Left cardiac atrium (tissue), 4 donors: ENCODE results near the gene GPR39. TPM values are rescaled to one million over a fixed set of nuclear protein-coding genes. Genes with fewer than 3 reads are reported as not detected.

Source experiments
- ATAC-seq, 2 donors: fragments of 200-7000 bp; cut with Tn5 transposase; one replicate each; pipeline ENCODE4 v1.9.1; 2020; ENCODE audit warnings: mild to moderate bottlenecking in 2 of 2, moderate library complexity in 2 of 2
- DNase-seq: peaks from one replicate; pipeline ENCODE4 v3.0.0-alpha.2; 2020
- intact Hi-C, 2 donors: fragments of 100-400 bp; cut with DNase I; formaldehyde crosslinking; loops; one replicate each; pipeline versions ENCODE4 v1.14.1 to v1.15.1; 2022 to 2023
- total RNA-seq, 2 donors: library from RNA; stranded (reverse); fragmentation: NEBNext Ultra II Directional; extraction: Animal tissue kit (Norgen Biotek cat#: 25700); gene quantifications; one replicate each; pipeline ENCODE4 v1.2.1, GENCODE V29; 2021
- donor health status: DM: no; HTN: yes; CAD: no.
- donor health status: DM: no; HTN: yes; CAD: no; lungs with severe emphysema.
- donor health status: DM: yes; HTN: yes; CAD: no.
- donor health status: Dilated cardiomyopathy.

Gene GPR39
- total RNA-seq, 2 donors from 2014 or later = 0.29 TPM; not detected in 1

DNA sequence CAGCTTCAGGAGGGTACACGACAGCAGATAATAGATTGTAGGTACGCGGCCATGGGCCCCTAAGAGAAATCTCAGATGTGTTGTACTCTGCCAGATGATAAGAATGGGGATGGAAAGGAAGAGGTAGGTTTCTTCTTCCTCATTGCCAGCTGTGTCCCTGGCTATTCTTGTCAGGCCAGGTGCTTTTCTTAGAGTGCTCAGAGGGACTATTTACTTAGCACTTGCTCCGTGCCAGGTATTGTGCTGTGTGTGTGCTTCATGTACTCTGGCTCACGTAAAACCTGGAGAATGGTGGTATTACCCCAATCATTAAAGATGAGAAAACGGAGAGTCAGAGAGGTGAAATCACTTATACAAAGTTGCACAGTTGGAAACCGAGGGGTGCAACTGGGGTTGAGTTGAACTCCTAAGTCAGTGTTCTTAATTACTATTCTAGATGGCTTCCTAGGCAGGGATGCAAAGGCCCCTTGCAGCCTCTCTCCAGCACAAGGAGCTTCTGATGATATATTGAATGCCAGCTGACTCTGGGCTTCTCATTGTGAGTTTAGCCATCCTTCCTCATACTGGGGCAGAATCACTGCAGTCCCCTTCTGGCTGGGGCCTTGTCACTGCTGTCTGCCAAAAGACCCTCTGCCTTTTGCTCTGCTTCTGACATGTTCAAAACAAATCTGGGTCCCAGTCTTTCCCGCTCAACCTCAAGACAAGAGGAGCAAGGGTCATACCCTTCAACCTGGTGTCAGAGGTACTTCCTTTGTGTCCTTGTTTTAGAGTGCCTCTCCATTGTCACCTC lies 192.7 kb downstream of the GPR39 start:
- intact Hi-C loops = no loop called here
- ATAC-seq (no peak), DNase-seq (no peak)

DNA sequence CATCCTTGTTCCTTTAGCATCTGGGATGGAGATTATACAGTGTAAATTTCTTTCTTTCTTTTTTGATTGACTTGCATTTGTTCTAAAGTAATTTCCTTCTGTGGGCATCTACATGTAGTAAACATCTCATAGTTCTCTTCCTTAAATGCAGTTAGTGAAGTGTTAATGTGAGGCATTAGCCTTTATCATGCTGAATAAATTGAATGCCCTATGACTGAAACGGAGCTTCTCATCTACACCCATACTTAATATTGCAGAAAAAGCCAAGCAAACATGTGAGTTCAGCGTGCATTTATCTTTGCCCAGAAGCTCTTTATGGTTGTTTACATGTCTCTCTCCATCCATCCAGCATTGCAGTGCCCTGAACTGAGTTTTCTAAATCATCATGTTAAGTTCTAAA lies 195.1 kb downstream of the GPR39 start:
- DNase-seq (no peak), ATAC-seq (no peak)
- intact Hi-C loops = no loop called here

DNA sequence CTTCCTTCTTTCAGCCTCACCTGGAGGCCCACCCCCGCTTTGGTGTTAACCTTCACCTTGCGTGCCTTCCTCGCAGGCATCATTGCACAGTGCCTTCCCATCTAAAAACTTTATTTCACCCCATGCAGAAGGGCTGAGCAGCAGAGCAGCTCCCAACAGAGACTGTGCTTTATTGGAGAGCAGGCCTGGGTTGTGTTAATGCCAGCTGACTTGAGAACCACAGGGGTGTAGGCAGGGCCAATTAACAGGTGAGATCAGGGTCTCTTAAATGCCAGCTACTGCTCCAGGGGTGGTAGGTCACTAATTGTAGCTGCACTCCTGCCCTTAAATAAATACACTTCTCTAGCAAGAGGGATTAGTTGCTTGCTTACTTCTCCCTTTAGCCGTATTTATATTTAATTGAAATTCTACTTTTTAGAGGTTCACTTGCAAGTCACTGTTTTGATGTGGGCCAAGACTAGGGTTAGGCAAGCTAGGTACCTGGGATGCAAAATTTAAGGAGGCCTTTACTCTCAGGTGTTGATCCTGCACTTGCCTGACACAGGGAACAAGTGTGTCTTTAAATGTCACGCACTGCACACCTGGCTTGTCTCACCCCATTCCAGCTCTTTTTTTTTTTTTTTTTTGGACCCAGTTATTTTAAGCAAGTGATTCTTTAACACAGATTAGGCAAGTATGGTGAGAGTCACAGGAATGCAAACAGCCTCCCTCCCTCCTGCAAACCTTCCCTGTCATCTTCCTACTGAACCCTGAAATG lies 198.9 kb downstream of the GPR39 start:
- DNase-seq = no peak
- no peak for ATAC-seq
- intact Hi-C loops = no loop called here

DNA sequence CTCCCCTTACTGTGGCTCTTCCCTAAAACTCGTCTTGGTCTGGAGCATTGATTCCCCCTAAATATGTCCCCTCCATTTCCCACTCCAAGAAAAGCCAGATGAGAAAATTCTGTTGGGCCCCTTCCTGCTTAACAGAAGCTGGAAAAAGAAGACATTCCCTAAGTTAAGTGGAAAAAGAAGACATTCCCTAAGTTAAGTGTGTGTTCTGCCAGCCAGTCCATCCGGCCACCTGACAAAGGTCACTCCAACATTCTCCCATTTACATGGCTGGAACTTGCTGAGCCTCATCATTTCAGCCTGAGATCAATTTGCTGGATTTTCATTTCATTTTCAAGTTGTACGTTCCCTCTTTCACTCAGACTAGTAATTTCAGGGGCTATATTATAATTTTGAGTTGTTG lies 201.4 kb downstream of the GPR39 start:
- DNase-seq (no peak), ATAC-seq (no peak)
- intact Hi-C loops = no loop called here

DNA sequence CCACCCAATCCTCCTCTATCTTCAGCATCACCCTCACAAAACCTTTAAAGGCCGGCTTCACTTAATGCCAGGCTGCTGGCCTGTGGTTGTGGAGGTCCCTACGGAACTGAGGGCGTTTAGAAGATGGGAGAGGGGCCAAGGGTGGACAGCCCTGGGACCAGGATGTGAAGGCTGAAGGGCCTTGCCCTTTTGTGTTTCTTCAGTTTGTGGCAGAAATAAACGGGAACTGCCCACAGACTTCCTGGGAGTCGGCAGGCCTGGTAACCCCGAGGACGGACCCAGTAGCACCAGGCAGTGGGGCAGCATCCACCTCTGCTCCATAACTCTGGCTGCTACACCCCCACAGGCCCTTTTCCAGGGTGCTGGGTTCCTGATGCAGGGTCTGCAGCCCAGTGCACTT lies 202.1 kb downstream of the GPR39 start:
- no peak for DNase-seq
- intact Hi-C loops = no loop called here
- no peak for ATAC-seq

DNA sequence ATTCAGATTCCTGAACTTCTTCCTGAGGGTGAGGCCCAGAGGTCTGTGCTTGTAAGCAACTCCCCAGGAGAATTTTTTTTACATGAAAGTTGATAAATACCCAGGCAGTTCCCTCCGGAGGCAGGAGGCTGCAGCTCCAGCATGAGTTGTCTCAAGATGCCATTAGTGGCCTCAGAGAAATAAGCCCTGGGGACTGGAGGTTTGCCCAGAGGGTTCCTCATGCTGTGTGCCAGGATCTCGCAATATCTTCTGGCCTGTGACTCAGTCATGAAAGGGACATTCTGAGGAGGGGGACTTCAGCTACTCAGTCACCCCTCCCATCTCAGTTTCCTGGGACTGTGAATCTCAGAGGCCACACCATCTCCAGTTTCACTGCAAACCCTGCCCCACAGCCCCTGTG lies 203.5 kb downstream of the GPR39 start:
- ATAC-seq = no peak
- intact Hi-C loops = no loop called here
- DNase-seq = no peak

DNA sequence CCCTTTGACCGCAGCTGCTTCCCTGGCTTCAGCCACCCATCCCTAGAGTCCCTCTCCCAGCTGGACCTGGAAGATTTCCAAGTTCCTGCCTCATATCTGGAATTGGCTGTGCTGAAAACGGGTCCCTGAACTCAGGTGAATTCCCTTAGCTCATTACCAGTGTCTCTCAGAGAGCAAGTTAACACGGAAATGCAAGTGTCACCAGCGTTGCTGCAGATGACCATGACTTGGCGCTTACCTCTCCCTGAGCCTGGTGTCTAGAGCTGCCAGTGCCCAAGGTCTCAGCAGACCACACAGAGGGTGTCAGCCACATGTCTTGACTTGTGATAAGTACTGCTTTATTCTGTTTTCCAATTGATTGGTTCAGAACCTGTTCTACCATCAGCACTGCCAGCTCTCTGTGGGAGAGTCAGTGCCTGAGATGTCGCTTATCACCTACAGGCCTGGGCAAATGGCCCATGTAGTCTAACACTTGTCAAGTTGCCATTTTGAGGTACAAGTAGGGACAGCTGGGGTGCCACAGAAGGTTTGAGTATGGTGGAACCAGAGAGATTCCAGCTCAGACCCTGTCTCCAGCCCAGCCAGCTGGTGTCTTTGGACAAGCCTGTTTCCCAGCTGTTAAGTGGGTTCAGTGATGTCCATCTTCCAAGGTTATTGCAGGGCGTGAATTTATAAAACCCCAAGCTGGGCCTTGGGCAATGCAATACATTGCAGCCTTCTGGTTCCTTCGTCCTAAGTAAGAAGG lies 204.7 kb downstream of the GPR39 start:
- intact Hi-C loops = no loop called here
- no peak for DNase-seq
- ATAC-seq = peak; percentile 62 to 72

DNA sequence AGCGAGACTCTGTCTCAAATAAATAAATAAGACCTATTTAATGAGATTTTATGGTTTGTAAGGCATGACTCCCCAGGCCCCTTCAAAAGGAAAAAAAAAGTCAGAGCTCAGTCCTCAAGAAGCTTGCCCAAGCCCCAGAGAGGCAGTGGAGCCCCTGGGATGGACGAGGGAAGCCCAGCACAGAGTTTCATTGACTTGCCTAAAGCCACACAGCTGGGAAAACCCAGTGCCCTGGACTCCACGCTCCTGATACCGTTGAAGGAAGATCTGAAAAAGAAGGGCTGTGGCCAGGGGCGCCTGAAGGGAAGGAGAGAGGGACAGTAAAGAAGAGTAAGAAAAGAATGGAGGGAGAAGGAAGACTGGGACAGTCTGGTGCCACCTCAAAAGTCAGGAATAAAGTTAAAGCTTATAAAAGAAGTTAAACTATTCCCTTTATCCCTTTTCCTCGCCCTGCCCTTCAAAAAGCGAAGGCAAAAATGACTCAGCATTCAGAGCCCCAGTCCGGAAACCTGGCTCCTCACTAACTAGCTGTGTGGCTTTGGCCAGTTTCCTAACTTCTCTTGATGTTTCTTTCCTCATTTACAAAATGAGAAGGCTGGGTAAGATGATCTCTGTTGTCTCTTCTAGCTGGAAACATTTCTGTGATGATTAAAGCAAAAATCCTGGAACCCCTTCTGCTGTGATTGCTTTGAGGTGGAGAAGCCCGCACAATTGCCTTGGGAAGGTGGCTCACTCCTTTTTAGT lies 206.7 kb downstream of the GPR39 start:
- no peak for ATAC-seq
- no peak for DNase-seq
- intact Hi-C loops = no loop called here

DNA sequence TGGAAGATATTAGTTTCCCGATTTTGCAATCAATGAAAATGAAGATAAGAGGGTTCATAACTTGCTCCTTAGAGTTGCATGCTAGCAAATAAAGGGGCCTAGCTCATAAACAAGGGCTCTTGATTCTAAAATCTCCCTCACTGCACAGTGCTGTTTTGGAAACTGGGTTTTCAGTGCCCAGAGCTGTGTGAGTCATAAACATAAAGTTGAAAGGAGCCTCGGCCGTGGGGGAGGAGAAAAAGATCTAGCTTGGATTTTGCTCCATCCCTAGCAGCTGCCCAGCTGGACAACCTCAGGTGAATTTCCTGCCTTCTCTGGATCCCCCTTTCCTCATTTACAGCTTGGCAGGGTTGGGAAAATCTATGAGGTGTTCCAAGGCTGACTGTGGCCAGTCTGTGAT lies 210.9 kb downstream of the GPR39 start:
- intact Hi-C loops = no loop called here
- DNase-seq (no peak), ATAC-seq (no peak)

DNA sequence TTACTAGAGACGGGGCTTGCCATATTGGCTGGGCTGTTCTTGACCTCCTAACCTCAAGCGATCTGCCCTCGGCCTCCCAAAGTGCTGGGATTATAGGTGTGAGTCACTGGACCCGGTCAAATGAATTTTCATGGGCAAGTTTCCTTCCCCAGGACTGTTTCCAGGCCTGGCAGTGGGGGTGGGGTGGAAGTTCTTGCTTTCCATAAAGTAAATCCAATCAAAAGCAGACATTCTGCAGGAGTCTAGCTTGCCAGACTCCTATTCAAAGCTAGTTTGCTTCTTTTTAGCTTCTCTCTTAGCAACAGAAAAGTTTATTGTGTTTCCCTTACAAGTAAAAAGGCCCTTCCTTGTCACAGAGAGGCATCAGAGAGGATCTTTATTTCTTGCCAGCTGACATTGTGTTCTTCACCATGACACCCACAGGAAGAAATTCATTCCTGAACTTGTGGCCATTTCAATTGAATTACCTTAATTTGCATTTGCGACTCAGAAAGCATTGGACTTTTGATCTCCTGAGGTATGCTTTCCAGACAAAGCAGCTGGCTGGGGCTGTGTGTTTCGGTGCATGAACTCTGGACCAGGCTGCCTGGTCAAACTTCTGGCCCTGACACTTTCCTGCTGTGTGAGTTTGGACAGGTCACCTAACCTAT lies 215.5 kb downstream of the GPR39 start:
- intact Hi-C loops = no loop called here
- DNase-seq (no peak), ATAC-seq (no peak)

DNA sequence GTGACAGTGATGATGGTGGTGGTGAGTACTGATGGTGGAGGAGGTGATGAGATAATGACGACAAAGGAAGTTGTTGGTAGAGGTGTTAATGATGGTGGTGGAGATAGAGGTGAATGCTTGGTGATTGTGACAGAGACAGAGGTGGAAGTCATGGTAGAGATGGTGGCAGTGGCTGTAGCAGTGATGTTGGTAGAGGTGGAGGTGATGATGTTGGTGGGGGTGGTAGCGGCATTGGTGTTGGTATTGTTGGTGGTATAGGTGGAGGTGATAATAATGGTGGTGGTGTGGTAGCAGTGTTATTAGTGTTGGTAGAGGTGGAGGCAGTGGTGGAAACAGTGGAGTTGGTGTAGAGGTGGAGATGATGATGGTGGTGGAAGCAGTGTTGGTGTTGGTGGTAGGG lies 217.0 kb downstream of the GPR39 start:
- intact Hi-C loops = no loop called here
- ATAC-seq = no peak
- no peak for DNase-seq

DNA sequence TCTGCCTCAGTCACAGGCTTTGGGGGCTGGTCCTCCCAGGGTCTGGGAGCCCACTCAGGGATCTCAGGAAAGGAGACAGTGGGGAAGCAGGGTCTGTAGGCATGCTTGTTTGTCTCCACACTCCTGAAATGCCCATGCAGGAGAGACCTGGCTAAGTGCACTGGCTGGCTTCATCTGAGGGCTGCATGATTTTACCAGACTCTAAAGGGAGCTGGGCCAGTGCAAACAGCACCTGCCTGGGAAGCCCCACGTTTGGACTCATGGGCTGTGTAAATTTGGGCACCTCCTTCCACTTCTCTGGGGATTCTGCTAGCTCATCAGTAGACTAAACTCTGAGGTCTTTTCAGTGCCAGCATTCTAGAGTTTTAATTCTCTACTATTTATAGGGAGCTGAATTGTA lies 219.7 kb downstream of the GPR39 start:
- intact Hi-C loops = no loop called here
- ATAC-seq (no peak), DNase-seq (no peak)

DNA sequence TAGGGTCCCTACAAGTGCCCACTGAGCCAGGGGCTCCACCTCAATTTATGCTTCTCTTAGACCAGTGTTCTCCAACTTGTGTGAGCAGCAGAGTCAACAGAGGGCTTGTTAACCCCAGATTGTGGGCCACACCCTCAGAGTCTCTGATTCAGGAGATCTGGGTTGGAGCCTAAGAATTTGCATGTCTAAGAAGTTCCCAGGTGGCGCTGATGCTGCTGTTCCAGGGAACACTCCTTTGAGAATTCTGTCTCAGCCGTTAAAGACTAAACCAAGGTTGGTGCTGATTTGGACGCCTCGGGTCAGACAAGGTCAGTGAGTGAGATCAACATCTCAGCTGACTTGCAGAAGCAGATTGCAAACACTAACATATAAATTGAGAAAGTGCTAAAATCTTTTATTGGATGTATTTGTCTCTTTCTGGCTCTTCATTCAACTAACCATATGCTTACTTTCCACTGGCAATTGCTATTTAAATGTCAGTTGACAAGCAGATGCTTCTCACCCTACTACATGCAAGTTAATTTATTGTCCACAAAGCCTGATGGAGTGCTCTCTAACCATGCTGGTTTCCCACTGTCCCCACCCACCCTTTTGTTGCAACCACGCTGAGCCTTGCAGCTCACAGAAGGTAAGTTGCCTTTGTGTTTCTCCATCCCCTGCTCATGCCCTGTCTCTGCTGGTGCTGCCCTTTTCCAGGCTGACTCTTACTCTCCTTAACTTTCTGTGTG lies 221.9 kb downstream of the GPR39 start:
- intact Hi-C loops = no loop called here
- DNase-seq (no peak), ATAC-seq (no peak)

DNA sequence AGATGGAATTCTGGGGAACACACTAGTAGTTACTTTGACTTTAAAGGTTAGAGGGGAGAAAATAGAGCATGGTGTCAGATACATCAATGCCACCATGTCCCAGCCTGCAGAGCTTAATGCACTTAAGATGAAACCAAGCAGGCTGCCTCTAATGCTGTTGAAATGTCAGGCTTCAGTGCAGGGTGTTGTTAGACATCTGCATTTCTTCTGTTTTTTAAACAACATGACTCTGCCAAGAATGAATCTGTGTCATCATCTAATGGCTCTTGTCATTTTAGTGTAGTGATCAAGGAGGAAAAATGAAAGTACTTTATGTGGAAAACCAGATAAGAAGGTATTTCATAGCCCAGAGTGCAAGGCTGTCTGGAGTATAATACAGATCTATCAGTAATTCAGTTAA lies 223.5 kb downstream of the GPR39 start:
- DNase-seq = no peak
- intact Hi-C loops = no loop called here
- ATAC-seq = no peak

DNA sequence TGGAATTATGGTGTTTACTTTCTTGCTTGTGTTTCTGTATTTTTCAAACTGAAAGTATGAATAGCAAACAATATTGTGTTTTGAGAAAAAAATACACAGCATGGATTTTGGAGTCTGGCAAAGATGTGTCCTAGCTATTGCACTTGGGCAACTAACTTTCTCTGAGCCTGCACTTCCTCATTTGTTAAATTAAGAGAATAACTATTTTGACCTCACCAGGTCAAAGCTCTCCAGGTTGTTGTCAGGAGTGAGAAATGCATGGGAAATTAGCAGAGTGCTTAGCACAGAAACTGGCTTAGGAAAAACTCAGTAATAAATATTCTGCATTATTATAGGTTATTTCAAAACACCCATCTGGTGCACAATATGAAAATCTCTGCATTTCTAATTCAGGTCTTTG lies 225.2 kb downstream of the GPR39 start:
- ATAC-seq (no peak), DNase-seq (no peak)
- intact Hi-C loops = no loop called here

DNA sequence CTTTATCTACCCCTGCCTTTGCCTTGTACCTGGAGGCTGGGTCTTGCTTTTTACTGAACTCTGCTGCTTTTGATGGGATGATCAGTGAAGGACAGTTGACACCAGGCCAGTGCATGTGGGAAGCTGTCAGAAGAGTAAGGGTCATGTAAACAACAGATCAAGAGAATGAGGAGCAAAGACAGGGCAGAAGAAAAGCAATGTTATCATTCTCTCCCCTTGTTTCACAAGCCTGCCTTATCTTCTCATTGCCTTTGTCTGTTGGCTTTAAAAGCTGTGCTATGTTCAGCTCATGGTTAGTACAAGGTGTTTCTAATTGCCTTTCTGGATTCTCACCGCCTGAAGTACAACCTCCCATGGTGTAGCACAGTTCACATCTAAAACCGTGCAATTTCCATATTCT lies 225.8 kb downstream of the GPR39 start:
- ATAC-seq (no peak), DNase-seq (no peak)
- intact Hi-C loops = no loop called here

DNA sequence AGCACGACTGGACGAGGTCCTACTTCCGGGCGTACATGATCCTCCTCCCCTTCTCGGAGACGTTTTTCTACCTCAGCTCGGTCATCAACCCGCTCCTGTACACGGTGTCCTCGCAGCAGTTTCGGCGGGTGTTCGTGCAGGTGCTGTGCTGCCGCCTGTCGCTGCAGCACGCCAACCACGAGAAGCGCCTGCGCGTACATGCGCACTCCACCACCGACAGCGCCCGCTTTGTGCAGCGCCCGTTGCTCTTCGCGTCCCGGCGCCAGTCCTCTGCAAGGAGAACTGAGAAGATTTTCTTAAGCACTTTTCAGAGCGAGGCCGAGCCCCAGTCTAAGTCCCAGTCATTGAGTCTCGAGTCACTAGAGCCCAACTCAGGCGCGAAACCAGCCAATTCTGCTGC lies 228.6 kb downstream of the GPR39 start:
- no peak for DNase-seq
- intact Hi-C loops = no loop called here
- no peak for ATAC-seq

DNA sequence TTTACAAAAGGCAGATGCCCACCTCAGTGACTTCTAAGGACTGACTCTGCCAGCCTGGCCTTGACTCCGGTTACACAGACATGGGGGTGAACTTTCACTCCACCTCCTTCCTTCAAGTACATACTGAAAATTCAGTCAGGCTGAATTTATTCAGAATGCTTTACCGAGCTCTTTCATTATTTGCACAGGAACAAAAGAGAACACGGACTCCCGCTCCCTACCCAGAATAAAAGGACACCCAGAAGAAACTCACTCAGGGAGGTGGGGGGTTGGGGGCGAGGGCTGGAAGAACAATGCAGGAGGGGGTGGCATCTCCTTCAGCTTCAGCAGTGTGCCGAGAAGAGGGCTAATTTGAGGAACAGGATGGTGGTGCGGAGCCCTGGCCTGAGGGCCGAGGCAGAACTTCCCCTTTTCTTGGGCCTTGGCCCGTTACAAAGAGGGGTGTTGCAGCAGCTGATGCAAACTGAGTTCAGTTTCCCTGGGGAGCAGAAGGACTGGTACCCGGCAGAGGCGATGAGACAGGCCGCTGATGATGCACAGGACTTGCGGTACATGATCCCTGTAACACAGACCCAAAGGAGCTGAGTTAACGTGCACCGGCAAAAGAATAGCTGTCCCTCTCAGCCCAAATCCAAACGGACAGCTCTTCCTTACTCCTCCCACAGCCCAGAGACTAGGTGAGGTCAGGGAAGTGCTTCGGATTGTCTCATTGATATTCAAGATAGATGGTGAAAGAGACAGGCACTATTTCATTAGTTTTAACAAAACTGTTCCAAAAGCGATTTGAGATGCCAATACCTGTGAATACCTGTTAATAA lies 229.3 kb downstream of the GPR39 start:
- DNase-seq = no peak
- no peak for ATAC-seq

More for the DNA sequence above, 229.3 kb downstream of the GPR39 start:
- intact Hi-C loops = no loop called here
